Epithelial cell of esophagus (primary cell): Measurements from ENCODE around the gene VAT1L.

Experiments
- DNase-seq: peaks from one replicate; pipeline ENCODE4 v3.0.0; 2010; ENCODE audit warnings: low read depth
- H3K4me3 ChIP-seq: 2 replicates; pipeline ENCODE4 v1.5.1; 2011; ENCODE audit warnings: mild to moderate bottlenecking, low read length, control low read depth
- CTCF ChIP-seq: IDR thresholded peaks from 2 replicates; pipeline ENCODE4 v1.5.1; 2011; ENCODE audit warnings: low read depth, mild to moderate bottlenecking, low read length, control low read depth, inconsistent platforms; ENCODE audit not compliant: insufficient read depth; ENCODE audit errors: missing control alignments

VAT1L gene

GRCh38 chr16:77955127-77955526 lies 166.8 kb downstream of the VAT1L start:
- H3K4me3 ChIP-seq = no peak overlapping the region
- no peak for TF ChIP-seq CTCF
- no peak for DNase-seq

- DNase-seq = no peak
- TF ChIP-seq CTCF = no peak
- H3K4me3 ChIP-seq = no peak overlapping the region
Measured at GRCh38 chr16:77956231-77956630, 167.9 kb downstream of the VAT1L start.

GRCh38 chr16:77960766-77961165 lies 172.4 kb downstream of the VAT1L start:
- DNase-seq = no peak
- H3K4me3 ChIP-seq = no peak overlapping the region
- no peak for TF ChIP-seq CTCF

GRCh38 chr16:77961814-77962213 lies 173.4 kb downstream of the VAT1L start:
- DNase-seq = no peak
- no peak overlapping the region for H3K4me3 ChIP-seq
- TF ChIP-seq CTCF = no peak

GRCh38 chr16:77962689-77963088 lies 174.3 kb downstream of the VAT1L start:
- TF ChIP-seq CTCF = no peak

GRCh38 chr16:77963185-77964044 lies 175.1 kb downstream of the VAT1L start:
- no peak for TF ChIP-seq CTCF
- no peak for DNase-seq
- no peak overlapping the region for H3K4me3 ChIP-seq

More at GRCh38 chr16:77962689-77963088, 174.3 kb downstream of the VAT1L start:
- DNase-seq = no peak
- no peak overlapping the region for H3K4me3 ChIP-seq

GRCh38 chr16:77965346-77965745 lies 177.0 kb downstream of the VAT1L start:
- TF ChIP-seq CTCF = no peak
- no peak for DNase-seq
- H3K4me3 ChIP-seq = no peak overlapping the region
